Measurements from ENCODE around the gene ATP1B2.
"Not testable (repeated sequence)": the region's sequence is repeated elsewhere in the genome, so short reads cannot be mapped to it uniquely, and the experiment has no call there.

The ATP1B2 gene

DNA sequence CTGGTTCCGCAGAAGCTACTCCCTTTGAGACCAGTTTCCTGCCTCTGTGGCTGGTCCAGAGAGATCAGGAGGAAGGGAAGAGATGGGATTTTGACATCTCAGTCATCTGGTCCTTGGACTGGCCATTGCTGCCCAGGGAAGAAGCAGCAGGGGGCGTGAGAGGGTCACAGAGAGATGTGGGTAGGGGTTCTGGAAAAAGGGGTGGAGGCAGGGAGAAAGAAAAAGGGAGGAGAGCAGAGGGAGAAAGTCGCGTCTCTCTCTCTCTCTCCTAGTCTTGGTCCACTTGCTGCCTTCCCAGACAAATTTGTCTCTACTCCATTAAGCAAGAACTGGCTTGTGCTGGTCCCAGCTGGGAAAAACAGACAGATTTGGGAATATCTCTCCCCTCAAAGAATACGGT lies 16.3 kb upstream of the ATP1B2 start:
- DNase-seq (ENCODE audit: low spot score) = no peak

DNA sequence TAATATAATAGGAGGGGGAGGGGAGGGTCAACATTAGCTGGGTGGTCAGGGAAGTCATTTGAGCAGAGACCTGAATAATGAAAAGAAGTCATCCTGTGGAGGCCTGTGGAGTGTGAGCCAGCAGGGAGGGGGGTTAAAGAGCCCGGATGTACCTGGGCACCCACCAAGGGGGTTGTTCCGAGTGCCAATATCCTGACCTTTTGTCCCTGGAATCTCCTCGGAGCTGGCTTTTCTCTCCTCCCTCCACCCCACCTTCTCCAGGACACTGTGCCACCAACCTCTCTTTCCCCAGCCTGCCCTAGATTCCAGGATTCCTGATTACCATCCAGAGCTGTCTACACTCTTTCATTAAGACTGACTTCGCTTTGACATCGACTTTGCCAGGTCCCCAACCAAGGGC lies 14.6 kb upstream of the ATP1B2 start:
- DNase-seq (ENCODE audit: low spot score) = no peak

DNA sequence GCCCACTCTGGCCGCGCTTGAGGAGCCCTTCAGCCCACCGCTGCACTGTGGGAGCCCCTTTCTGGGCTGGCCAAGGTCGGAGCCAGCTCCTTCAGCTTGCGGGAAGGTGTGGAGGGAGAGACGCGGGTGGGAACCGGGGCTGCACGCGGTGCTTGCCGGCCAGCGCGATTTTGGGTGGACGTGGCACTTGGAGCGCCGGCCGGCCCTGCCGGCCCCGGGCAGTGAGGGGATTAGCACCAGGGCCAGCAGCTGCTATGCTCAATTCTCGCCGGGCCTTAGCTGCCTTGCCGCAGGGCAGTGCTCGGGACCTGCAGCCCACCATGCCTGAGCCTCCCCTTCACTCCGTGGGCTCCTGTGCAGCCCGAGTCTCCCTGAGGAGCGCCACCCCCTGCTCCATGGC lies 9.9 kb upstream of the ATP1B2 start:
- DNase-seq (ENCODE audit: low spot score) = no peak

- not testable (repeated sequence) for DNase-seq (ENCODE audit: low spot score)
These were observed 9.1 kb upstream of the ATP1B2 start for GRCh38 chr17:7641635-7642034.

GRCh38 chr17:7644775-7645174 lies 6.0 kb upstream of the ATP1B2 start:
- DNase-seq (ENCODE audit: low spot score) = no peak

DNA sequence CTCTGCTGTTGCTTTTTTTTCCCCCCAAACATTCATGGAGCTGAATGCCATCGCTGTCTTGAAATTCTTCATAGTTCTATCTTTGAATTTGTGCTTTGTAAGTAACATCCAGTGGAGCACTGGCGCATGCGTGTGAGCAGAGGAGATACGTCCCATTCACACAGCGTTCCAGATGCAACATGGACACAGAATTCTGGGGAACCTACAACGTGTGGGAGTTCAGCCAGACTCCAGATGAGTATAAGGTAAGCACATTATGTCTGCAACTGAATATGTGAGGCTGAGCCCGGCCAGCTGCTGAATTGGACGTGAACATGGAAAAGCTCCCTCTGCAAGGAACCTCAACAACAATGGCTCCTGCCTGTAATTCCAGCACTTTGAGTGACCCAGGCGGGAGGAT lies 4.3 kb upstream of the ATP1B2 start:
- no peak for DNase-seq (ENCODE audit: low spot score)

DNA sequence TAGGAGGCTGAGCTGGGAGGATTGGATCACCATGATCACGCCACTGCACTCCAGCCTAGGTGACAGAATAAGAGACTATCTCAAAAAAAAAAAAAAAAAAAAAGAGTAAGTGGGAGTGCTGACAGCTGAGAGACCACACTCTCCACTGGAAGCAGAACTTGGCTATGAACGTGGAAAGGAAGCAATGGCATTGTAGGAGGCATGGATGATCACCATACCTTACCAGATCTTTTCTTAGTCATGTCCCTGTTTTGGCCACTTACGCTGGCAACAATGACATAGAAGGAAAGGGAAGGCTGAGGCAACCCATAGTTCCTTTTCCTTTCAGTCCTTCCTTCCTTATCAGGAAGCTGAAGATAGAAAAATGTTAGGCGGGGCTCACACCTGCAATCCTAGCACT lies 3.7 kb upstream of the ATP1B2 start:
- DNase-seq (ENCODE audit: low spot score) = no peak

- DNase-seq (ENCODE audit: low spot score) = no peak
These were observed 455 bp downstream of the ATP1B2 start for GRCh38 chr17:7651097-7651664.

- DNase-seq (ENCODE audit: low spot score) = no peak
These were observed 1.1 kb downstream of the ATP1B2 start for GRCh38 chr17:7651665-7652387.

DNA sequence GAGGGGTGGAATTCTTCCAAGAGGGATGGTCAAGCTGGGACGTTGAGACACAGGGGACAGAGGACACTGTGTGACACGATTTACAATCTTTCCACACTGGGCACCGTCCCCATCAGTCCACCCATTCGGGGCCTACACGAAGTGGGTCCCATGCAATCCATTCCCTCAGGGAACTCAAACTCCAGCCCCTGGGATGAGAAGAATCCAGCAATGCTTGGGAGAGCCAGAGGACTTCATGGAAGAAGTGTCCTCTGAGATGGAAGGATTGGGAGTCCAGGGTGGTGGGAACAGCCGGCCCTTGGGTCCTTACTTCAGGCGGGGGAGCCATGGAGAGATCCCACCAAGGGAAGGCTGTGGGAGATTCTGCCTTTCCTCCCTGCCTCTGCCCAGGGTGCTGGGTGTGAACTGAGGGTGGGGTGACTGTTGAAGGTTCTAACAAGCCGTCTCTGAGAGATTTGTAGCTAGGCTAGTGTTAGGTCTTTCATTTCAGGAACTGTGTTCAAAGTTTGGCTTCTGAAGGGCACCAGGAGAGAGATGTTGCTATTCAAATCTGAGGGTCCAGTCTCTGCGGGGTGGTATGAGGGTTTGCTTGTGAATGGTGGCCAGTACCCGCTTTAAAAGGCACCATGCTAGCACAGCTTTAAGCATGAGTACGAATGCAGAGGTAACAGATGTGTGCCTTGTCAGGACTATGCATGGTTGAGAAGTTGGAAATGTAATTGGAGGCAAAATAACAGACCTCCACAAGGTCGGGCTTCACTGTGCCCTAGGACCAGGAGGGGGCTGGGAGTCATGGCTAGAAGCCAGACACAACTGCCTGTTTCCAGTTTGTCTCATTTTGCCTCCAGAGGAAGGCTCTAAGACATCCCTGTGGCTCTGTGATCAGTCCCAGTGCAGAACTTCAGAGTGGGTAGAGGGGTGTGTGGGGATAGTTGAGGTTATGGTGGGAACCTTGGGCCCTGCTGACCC lies 1.9 kb downstream of the ATP1B2 start:
- no peak for DNase-seq (ENCODE audit: low spot score)

DNA sequence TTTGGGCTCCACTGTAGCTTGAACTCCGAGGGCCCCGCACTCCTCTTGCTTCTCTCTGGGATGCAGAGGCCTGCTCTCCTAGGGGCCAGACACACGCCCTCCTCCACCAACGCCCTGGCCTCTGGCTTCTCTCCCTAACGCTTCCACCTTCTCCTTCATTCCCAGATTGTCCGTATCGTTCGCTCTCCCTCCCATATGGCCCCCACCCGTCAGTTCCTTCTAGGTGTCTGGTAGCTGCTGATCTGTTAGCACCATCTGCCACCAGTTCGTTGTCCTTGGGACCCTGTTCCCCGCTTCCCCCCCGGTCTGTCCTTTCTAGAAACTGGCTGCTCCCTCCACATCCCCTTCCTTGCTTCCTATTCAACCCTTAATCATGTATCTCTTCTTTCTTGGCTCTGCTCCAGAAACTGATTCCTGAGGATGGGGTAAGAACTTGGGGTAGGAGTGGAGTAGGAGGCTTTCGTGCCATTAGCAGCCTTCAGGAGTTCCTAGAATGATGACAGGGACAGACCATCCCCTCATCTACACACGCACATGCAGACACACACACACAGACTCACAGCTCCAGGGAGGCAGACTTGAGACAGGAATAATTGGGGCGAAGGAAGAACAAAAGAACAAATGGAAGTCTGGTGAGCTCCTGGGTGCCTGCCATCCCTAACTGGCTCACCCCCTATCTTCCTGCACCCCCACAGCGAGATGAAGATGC lies 4.3 kb downstream of the ATP1B2 start:
- no peak for DNase-seq (ENCODE audit: low spot score)

GRCh38 chr17:7655541-7655840 lies 4.8 kb downstream of the ATP1B2 start:
- DNase-seq (ENCODE audit: low spot score) = no peak

- DNase-seq (ENCODE audit: low spot score) = no peak
These were observed 6.4 kb downstream of the ATP1B2 start for GRCh38 chr17:7656958-7657609.

GRCh38 chr17:7667656-7668406 lies 17.1 kb downstream of the ATP1B2 start:
- no peak for DNase-seq (ENCODE audit: low spot score)

GRCh38 chr17:7668482-7668881 lies 17.8 kb downstream of the ATP1B2 start:
- no peak for DNase-seq (ENCODE audit: low spot score)

DNA sequence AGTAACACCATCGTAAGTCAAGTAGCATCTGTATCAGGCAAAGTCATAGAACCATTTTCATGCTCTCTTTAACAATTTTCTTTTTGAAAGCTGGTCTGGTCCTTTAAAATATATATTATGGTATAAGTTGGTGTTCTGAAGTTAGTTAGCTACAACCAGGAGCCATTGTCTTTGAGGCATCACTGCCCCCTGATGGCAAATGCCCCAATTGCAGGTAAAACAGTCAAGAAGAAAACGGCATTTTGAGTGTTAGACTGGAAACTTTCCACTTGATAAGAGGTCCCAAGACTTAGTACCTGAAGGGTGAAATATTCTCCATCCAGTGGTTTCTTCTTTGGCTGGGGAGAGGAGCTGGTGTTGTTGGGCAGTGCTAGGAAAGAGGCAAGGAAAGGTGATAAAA lies 22.5 kb downstream of the ATP1B2 start:
- peak; percentile 18 for DNase-seq (ENCODE audit: low spot score)

DNA sequence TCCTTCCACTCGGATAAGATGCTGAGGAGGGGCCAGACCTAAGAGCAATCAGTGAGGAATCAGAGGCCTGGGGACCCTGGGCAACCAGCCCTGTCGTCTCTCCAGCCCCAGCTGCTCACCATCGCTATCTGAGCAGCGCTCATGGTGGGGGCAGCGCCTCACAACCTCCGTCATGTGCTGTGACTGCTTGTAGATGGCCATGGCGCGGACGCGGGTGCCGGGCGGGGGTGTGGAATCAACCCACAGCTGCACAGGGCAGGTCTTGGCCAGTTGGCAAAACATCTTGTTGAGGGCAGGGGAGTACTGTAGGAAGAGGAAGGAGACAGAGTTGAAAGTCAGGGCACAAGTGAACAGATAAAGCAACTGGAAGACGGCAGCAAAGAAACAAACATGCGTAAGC lies 24.2 kb downstream of the ATP1B2 start:
- no peak for DNase-seq (ENCODE audit: low spot score)

DNA sequence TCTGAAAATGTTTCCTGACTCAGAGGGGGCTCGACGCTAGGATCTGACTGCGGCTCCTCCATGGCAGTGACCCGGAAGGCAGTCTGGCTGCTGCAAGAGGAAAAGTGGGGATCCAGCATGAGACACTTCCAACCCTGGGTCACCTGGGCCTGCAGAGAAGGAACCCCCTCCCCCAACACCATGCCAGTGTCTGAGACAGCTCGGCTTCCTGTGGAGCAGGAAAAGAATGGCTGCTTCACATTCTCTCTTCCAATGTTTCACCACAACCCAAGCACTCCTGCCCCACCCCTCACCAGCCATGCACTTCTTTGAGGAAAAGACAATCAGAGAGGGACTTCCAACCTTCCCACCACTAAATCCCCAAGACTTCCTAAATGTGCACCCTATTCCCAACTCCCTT lies 25.8 kb downstream of the ATP1B2 start:
- DNase-seq (ENCODE audit: low spot score) = no peak

DNA sequence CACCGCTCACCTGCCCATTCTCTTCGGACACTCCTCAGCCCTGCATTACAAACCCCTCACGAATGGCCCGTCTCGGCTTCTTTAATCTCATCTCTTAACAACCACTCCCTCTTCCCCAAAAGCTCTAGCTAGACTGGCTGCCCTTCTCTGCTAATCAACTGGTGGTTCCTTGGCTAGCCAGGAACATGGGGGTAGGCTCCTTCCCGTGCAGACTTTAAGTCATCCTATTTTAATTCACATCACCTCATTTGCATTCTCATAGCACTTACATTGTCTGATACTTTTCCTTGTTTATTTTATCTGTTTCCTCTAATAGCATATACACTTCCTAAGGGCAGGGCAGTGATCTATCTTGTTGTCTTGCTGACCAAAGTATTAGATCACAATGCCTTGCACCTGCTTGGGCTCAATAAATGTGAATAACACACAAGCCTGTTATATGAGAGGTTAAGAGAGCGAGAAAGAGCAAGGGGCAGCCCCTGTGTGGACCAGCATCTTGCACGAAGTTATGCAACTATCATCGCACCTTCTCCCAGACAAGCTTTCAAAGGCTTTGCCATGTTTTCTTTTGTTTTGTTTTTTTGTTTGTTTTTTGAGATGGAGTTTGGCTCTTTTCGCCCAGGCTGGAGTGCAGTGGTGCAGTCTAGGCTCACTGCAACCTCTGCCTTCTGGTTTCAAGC lies 26.8 kb downstream of the ATP1B2 start:
- DNase-seq (ENCODE audit: low spot score) = no peak

DNA sequence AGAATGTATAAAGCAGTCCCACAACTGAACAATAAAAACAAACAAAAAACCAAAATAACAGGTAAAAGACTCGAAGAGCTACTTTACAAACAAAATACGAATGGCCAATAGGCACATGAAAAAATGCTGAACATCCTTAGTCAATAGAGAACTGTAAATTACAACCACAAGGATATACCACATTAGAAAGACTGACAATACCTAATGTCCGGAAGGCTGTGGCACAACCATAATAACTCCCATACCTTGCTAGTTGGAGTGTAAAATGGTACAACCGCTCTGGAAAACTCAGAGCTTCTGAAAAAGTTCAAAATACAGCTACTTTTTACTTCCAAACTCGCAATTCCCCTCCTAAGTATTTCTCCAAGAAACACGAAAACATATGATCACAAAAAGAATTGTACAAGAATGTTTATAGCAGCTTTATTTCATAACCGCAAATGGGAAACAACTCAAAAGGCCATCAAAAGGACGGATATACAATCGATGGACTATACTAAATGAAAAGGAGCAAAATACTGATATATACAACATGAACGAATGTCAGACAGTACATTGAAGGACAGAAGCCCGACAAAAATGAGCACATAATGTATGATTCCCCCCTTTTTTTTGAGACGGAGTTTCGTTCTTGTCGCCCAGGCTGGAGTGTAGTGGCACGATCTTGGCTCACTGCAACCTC lies 34.3 kb downstream of the ATP1B2 start:
- DNase-seq (ENCODE audit: low spot score) = no peak

Data from CD4-positive, alpha-beta T cell treated with Interleukin-15 for 4 hours (primary cell).